Stimulated activated CD8-positive, alpha-beta memory T cell treated with anti-CD3 and anti-CD28 coated beads, Interleukin-12 subunit alpha, Interleukin-12 subunit beta, amount 100 ng/mL, for 4 hours (primary cell): ENCODE results near the gene GBP7.

Experiments used
- DNase-seq: peaks from one replicate; pipeline ENCODE4 v3.0.0-alpha.2; 2020; ENCODE audit warnings: low read depth

Gene GBP7

GRCh38 chr1:89114662-89115061, 61.1 kb downstream of the GBP7 start:
- no peak for DNase-seq

- no peak for DNase-seq
Observed at GRCh38 chr1:89112871-89113613, 62.8 kb downstream of the GBP7 start.

- DNase-seq = no peak
Observed at GRCh38 chr1:89104687-89105086, 71.1 kb downstream of the GBP7 start.

- DNase-seq = no peak
Observed at GRCh38 chr1:89104147-89104546, 71.7 kb downstream of the GBP7 start.

- DNase-seq = no peak
Observed at GRCh38 chr1:89102021-89102420, 73.8 kb downstream of the GBP7 start.

GRCh38 chr1:89100412-89100811, 75.4 kb downstream of the GBP7 start:
- DNase-seq = no peak

GRCh38 chr1:89098857-89099256, 76.9 kb downstream of the GBP7 start:
- no peak for DNase-seq

GRCh38 chr1:89095737-89096136, 80.1 kb downstream of the GBP7 start:
- DNase-seq = no peak

GRCh38 chr1:89089962-89090361, 85.8 kb downstream of the GBP7 start:
- no peak for DNase-seq

- DNase-seq = no peak
Observed at GRCh38 chr1:89088572-89088971, 87.2 kb downstream of the GBP7 start.

GRCh38 chr1:89087241-89087640, 88.6 kb downstream of the GBP7 start:
- no peak for DNase-seq

- DNase-seq = no peak
Observed at GRCh38 chr1:89085781-89086180, 90.0 kb downstream of the GBP7 start.
